ENCODE results near the gene IFI35.

IFI35 gene

DNA sequence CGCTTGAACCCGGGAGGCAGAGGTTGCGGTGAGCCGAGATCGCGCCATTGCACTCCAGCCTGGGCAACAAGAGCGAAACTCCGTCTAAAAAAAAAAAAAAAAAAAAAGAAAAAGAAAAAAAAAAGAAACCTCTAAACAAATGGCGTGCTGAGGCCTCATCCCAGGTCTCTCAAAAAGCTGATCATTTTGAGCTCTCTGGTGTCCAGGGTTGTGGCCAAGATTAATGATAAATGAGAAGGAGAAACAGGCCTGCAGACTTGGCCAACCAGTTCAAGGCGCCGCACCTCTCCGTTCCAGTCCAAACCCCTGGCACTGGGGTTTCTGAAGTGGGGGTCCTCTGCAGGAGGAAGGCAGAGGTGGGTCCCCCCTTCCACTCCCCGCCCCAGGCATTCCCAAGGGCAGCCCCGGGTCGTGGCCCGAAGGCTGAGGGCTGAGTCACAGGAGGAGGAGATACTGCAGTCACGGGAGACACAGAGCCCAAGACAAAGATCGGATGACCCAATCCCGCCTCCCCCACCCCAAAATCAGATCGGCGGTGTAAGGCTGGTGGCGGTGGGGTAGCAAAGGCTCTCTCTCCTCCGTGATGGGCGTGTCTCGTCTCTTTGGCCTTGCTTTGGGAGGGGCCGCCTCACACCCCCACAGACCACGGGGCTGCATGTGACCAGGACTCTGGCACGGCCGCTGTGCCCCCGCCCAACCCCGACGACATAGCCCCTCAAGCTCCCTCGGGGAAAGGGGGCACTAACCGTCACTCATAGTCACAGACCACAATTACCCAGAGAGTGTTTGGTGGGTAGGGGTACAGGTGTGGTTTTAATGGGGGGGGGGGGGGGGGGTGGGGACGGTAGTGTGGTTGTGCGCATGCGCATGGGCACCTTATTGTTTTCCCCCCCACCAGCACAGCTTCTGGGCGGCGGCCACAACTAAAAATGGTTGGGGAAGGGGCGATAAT is 14.5 kb downstream of the IFI35 start:
- in situ Hi-C loops (cut with MboI; ENCODE audit: low sequenced_read_pairs) = no loop called here

DNA sequence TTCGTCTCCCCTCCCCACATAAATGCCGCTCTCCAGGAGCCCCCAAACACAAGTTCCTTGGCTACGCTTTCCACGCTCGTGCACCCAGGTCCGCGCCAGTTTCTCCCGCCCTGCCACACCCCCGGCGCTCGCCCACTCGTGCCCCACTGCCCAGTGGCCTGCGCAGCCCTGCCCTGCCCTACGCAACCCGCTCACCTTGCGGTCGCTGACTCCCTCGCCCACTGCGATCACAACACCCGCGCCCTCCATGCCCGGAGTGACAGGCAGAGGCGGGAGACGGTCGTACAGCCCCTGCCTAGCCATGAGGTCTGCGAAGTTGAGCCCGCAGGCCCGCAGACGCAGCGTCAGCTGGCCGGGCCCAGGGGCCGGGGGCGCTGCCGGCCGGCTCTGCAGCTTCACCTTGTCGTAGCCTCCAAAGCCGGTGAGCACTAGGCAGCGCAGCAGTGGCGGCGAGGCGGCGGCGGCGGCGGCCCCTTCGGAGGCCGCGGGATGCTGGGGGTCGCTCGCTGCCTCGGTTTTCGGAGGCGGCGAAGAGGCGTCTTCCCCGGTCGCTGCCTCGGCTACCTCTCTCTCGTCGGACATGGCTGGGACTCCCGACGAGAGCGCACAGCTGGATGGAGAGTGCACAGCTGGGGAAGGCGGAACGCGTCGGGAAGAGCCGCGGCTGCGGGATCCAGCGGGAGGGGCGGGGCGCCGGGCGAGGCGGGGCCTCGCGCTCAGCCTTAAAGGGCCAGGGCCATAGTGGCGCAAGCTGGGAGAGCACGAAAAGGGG is 15.3 kb downstream of the IFI35 start, which contains the start of gene VAT1:
TSS of gene VAT1 (minus strand) at position 645 of the 772 bp plus-strand sequence. CDS start at position 582, 63 bp downstream.
- in situ Hi-C loops (cut with MboI; ENCODE audit: low sequenced_read_pairs) = no loop called here

DNA sequence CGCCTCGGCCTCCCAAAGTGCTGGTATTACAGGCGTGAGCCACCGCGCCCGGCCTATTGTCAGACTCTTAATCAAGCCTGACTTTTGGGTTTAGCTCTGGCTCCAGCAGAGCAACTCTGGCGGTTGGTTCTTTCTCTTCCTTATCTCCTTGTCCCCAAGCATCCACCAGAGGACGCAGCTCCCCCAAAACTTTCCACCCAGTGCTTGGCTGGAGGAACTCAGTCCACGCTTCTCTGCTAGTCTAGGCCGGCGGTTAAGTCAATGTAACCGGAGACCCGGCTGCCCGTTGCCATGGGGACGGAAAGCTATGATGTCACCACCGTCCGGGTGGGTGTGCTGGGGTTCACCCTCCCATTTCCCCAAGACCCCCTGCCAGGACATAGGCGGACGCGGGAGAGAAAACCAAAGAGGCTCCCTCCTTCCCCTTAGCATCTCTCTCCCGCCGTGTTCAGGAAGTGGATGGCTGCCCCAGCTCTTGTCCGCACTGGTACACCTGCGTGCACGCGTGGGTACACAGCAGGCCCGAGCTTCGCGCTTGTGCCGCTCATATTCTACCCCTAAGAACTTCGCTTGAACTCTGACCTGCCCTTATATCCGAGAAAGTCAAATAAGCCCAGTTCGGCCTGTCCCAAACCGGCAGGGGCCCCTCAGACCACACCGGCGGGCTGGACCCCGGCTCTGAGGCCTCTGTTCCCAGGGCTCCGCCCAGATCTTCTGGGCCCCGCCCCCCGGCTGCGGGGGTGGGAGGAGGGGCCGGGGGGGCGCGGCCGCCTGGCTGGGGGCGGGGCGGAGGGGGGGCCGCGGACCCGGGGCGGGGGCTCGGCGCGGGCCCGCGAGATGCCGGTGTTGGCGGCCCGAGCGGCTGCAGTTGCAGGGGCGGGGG is 18.1 kb downstream of the IFI35 start, which contains the start of gene RND2:
TSS of gene RND2 (plus strand) at position 825 of the 883 bp plus-strand sequence. CDS start 117 bp downstream, outside the sequence.
- in situ Hi-C loops (cut with MboI; ENCODE audit: low sequenced_read_pairs) = no loop called here

DNA sequence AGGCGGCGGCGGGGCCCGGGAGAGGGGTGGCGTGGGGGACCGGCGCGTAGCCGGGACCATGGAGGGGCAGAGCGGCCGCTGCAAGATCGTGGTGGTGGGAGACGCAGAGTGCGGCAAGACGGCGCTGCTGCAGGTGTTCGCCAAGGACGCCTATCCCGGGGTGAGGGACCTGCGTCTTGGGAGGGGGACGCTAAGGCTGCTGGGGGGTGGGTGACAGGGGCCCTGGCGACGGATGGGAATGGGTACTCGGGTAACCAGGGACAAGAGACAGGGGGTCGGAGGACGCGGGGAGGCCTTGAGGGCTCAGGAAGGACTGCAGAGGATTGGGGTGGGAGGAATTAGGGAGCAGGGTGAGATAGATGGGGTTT is 18.7 kb downstream of the IFI35 start:
- in situ Hi-C loops (cut with MboI; ENCODE audit: low sequenced_read_pairs) = no loop called here

DNA sequence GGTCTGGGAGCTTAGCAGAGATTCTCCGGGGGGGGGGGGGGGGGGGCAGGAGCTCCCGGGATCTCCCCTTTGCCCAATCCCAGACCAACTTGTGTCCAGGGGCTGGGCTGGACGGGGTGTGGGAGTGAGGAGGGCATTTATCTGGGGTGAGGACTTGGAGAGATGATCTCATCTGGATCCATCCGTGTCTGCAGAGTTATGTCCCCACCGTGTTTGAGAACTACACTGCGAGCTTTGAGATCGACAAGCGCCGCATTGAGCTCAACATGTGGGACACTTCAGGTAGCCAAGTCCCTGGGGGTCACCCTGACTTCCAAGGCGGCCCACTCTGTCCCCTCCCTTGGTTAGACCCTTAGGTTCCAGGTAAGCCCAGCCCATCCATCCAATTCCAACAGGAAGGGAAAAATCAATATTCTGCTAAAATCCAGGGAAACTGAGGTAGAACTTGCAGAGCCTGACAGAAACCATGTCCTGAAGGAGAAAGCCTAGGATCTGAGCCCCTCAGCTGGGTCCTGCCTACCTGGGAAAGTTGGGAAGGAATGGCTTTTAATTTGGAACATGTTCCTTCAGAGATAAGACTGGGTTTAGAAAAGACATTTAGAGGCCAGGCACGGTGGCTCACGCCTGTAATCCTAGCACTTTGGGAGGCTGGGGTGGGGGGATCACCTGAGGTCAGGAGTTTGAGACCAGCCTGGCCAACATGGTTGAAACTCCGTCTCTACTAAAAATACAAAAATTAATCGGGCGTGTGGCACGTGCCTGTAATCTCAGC is 19.4 kb downstream of the IFI35 start:
- in situ Hi-C loops (cut with MboI; ENCODE audit: low sequenced_read_pairs) = no loop called here

DNA sequence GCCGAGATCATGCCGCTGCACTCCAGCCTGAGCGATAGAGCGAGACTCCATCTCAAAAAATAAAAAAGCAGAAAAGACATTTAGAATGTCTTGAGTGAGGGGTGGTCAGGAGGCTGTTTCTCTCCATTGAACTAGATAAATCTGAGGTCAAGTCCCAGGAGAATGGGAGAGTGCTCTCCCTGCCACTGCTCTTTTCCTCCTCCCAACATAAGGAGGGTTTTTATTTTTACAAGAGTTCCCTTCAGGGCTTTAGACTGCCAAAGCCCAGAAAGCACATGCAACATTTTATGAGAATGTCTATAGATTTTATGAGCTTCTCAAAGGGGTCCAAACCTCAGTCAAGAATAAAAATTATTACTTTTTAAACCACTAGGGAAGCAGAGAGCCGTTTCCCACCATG is 20.0 kb downstream of the IFI35 start:
- in situ Hi-C loops (cut with MboI; ENCODE audit: low sequenced_read_pairs) = no loop called here

DNA sequence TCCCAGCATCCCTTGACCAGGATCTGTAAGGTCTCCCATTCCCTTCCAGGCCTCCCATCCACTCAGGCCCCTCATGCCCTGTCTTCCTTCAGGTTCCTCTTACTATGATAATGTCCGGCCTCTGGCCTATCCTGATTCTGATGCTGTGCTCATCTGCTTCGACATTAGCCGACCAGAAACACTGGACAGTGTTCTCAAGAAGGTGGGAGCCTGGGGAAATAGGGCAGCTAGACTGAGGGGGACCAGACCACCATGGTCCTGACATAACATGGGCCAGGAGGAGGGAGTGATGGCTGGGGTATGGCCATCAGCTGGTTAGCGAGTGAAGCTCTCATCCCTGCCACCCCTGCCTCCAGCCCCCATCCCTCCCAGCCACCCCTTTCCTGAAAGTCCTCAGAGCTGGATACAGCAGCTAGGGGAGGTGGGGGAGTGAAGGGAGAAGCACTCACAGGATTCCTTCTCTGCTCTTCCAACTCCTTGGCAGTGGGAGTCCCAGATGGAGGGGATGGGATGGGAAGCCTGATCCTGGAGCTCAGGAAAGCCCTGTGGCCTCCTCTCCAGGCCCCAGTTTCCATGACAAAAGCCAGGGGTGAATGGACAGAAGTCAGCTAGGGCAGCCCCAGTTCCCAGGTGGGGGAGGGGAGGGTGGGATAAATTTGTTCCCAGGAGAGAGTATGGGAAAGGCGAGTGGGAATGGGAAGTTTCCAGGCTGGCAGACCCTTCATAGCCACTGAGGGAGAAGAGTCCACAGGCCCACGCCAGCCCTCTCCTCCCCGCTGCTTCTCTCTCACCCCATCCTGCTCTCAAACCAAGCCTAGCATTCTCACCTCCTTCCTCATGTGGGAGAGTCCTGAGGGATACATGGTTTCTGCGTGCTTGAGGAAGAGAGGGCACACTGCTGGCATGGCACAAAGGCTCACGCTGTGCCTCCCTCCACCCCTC is 20.8 kb downstream of the IFI35 start:
- in situ Hi-C loops (cut with MboI; ENCODE audit: low sequenced_read_pairs) = no loop called here

DNA sequence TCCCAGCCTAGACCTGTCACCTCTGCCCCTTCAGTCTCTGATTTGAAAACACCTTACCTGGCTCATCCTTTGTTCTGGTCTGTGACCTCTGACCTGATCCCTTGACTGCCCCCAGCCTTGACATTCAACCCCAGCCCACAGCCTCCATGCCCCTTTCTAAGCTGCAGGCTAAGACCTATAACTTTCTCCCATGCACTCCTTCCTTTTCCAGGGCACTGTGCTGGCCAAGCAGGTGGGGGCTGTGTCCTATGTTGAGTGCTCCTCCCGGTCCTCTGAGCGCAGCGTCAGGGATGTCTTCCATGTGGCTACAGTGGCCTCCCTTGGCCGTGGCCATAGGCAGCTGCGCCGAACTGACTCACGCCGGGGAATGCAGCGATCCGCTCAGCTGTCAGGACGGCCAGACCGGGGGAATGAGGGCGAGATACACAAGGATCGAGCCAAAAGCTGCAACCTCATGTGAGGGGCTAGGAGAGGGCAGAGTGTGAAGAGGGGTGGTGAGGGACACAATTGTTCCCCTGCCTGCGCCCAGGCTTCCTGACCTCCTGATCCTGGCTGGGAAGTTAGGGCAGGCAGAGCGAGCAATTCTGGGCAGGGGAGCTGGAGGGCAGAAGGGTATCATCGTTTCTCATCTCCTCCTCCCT is 21.8 kb downstream of the IFI35 start:
- in situ Hi-C loops (cut with MboI; ENCODE audit: low sequenced_read_pairs) = no loop called here

DNA sequence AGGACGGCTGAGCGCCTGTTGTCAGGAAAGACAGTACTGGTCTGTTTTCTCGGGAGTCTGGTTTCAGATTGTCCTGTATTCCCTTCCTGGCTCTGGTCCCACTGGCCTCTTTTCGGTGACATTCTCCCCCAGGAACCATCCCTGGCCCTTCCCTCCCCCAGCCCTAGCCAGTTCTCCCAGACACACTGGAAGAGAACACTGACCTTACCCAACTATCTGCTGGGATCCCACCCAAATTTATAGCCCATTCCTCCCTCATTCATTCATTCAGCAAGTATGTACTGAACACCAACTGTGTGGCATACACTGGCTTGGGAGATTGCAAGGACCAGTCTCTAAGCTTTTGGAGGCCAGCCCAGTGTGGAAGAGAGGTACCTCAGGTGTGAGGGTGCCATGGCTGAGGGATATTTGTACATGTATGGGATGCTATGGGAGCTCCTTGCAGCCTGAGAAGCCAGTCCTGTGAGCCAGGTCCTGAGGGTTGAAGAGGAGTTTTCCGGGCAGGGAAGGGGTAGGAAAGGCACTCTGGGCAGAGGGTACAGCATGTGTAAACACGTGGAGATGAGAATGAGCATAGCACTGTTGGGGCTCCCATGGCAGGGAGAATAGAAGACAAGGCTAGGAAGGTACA is 23.7 kb downstream of the IFI35 start:
- in situ Hi-C loops (cut with MboI; ENCODE audit: low sequenced_read_pairs) = no loop called here

DNA sequence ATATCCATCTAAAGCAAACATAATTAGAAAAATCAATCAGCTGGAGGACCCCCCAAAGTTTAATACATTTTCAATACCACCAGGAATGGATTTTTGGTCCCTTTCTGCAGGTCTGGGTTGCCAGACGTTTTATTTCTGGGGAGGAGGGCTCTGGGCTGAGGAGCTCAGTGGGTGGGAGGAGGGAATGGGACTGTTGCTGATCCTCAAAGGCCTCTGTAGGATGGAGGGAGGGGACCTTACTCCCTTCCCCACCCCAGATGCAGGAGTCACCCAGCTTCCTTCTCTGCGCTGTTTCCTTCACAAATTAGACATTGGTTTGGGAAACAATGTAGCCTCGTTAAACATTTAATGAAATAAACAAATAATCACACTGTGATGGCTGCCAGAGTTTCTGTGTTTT is 25.1 kb downstream of the IFI35 start:
- in situ Hi-C loops (cut with MboI; ENCODE audit: low sequenced_read_pairs) = no loop called here

DNA sequence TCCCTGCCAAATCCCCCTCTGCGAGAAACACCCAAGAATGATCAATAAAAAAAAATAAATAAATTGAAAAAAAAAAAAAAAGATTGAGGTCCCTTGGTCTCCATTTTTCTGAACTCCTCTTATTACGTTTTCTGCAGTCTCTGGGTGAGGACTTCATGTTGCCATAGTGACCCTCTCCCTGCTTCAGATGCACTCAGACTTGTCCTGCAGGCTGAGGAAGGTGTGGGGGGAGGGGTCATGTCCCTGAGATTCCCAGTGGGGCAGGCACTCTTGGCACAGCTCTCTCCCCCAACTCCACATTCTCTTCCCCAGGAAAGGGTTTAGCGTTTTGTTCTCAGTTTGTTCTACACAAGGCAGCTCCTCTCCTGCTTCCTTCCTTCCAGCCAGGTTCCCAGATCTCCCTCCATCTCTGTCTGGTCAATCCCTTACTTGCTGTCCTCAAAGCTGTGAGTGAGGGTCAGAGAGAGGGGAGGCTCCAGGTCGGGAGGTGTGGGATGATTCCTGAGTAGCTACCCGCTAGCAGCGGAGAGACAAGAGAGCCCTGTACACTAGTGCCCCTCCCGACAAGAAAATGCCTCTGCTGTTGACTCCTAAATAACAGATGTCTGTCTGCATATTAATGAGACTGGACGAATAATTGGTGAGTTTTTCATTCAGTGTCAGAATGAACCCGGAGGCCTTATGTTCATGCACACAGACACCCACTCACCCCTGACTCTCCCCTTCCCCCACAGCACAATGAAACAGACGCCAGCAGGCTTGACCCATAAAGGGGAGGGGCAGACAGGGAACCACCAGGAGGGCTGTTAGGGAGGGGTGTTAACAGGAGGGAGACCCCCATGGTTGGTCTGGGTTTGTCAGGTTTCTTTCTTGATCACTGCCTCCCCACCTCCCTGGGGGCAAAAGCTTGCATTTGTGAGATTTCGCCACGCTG is 27.6 kb downstream of the IFI35 start:
- in situ Hi-C loops (cut with MboI; ENCODE audit: low sequenced_read_pairs) = no loop called here

DNA sequence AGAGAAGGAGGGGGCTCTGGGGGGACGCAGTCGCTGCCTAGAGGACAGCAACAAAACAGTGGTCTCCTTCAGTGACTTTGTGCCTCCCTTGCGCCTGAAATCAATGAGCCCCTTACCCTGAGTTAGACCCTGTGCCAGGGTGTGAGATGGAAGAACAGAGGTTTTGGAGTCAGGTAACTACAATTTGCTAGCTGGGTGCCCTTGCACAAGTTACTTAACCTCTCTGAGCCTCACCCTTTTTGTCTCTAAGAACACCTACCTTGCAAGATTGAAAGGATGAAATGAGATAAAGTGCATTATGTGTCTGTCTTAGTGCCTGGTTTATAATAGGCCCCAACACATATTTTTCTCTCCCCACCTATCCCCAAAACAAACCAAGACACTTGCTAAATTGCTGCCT is 28.3 kb downstream of the IFI35 start:
- in situ Hi-C loops (cut with MboI; ENCODE audit: low sequenced_read_pairs) = no loop called here

DNA sequence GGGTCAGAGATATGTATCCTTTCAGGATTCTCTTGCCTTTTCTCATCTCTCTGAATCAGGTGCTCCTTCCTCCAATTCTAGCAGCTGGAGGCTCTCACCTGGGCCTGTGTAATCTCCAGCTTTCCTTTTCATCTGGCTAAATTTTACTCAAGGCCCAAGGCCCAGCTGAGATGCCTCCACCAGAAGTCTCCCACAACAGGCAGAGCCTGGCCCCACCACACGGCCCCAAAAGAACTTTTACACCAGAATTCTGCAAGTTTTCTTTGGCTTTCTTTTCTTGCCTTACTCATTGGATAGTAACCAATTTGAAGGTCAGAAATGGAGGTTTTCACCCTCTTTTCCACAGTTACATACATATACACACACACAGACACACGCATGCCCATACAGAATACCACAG is 33.1 kb downstream of the IFI35 start:
- in situ Hi-C loops (cut with MboI; ENCODE audit: low sequenced_read_pairs) = no loop called here

DNA sequence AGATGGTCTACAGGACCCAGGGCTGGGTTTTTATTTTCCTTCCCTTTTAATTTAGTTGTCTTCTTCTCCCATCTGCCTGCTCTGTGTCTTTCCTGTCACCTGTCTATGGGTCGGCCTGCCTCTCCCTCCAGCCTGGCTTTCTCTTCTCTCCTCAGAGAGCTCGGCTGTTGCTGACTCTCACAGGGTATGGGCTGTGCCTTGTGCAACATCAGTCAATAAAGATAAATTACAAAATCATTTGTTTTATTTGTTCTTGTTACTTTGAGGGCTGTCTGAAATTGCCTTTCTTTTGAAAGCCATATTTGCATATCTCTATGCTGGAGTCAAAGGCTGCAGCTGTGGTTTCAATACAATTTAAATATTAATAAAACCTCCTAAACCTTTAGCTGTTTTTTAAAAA is 34.1 kb downstream of the IFI35 start:
- in situ Hi-C loops (cut with MboI; ENCODE audit: low sequenced_read_pairs) = no loop called here

DNA sequence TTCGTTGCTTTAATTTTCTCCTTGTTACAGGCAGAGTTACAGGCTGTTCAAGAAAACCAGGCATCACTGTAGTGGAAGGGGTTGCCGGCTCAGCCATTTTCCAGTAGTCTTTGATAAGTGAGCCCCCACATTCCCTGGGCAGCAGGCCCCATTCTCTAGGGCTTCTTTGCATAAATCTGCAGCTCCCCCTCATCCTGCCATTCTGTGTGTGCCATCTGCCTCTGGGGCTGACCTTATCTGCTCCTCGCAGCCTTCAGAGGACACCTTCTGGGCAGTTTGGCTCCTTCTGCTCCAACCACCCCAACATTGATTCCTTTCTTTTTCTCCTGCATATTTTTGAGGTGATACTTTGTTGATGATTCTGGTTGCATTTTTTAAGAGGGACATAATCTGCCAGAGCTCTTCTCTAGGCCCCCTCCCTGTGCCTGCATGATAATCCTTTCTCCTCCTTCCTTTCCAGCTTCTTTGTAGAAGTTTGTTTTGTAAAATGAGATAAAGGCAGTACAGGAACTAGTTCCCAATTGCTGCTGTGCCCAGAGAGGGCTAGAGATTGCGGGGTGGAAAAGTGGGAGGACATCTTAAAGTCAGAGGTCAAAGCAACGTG is 35.5 kb downstream of the IFI35 start:
- in situ Hi-C loops (cut with MboI; ENCODE audit: low sequenced_read_pairs) = no loop called here

DNA sequence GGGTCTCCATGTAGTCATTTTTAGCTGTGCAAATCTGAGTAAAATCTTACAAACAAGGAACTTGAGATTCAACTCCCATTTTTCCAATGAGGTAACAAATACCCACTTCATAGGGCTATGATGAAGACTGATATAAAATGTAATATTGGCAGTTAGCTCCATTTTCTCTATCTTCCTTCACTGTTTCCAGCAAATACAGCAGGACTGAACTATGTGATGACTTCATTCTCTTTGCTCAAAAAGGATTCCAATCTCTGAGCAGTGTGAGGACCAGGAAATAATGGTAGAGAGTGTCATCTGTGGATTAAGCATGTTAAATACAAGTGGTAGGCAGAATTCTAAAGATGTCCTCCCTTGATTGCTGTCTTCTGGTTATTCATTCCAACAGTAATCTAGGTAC is 36.7 kb downstream of the IFI35 start:
- in situ Hi-C loops (cut with MboI; ENCODE audit: low sequenced_read_pairs) = no loop called here

DNA sequence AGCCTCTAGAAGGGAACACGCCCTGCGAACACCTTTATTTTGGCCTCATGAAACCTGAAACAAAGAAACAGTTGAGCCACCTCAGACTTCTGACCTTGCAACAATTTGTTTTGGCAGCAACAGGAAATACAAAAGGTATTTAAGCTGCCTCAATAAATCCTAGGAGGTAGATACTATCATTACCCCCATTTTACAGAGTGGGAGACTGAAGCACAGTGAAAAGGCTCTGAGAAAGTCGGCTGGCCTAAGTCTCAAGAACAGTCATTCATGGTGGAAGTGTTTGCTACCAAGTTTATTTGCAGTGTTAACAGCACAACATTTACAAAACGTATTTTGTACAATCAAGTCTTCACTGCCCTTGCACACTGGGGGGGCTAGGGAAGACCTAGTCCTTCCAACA is 37.4 kb downstream of the IFI35 start:
- in situ Hi-C loops (cut with MboI; ENCODE audit: low sequenced_read_pairs) = no loop called here

Measured in HL-60/S4 (cell line).